ENCODE measurements around the gene FOXD4L5. TPM values are rescaled to one million over a fixed set of nuclear protein-coding genes. Genes with fewer than 3 reads are reported as not detected.
"Not testable (repeated sequence)": the region's sequence is repeated elsewhere in the genome, so short reads cannot be mapped to it uniquely, and the experiment has no call there.

Gene FOXD4L5
- total RNA-seq (2012; rRNA removed) (under 0.01 TPM in 1 of 2 replicates, not detected in the other), polyA plus RNA-seq (2012; rRNA removed) (not detected in 2 replicates), Bru-seq, nascent RNA (percentile 20 among the genes with signal in this experiment), BruChase-seq, experiment 1, labeled RNA remaining after a 6-hour chase (percentile 19 among the genes with signal in this experiment), BruChase-seq, experiment 2, labeled RNA remaining after a 2-hour chase (percentile 10 among the genes with signal in this experiment)
- polyA plus RNA-seq (2012; cell fraction: cytosol; rRNA removed), result not detected in 2 replicates
- not detected in 2 replicates for polyA plus RNA-seq (2012; cell fraction: nucleus; rRNA removed; ENCODE audit: low replicate concordance)
- long read RNA-seq, result 0 reads

DNA sequence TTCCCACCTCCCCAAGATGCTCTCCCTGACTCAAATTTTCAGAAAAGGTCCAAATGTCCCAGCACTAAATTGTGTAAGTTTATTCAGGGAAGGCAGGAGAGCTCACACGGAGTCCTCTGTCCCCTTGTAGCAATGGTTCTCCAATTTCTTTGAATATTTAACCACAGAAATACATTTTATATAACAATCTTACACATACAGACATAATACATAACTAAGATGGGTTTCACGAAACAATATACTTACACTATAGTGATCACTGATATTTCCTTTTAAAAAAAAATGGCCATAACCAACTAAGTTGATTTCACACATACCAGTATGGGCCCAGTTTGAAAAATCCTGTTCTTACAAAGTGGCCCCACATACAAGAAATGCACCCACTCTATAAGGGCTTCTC, at the start of gene FOXD4L5:
FOXD4L5 (minus strand) TSS at position 101 of the 400 bp plus-strand sequence. CDS start 832 bp downstream, outside the sequence.
- H3K14ac ChIP-seq (replicated peaks; ENCODE audit: low read depth, low read length); H3K27ac ChIP-seq (ENCODE audit: insufficient read depth, low read length); H4K91ac ChIP-seq (ENCODE audit: insufficient read depth, low read depth, low read length); H4K8ac ChIP-seq (ENCODE audit: low read depth in 2 of 2, low read length in 2 of 2); CTCF ChIA-PET; H3K56ac ChIP-seq (ENCODE audit: extremely low read depth, insufficient read depth, low read length); H3K9me3 ChIP-seq (ENCODE audit: control insufficient read depth, insufficient read depth, low read length); H3K4ac ChIP-seq (ENCODE audit: low read depth, low read length); H3K27me3 ChIP-seq (ENCODE audit: control insufficient read depth, insufficient read depth, low read length); ATAC-seq (ENCODE audit: low read depth); H3K23ac ChIP-seq (ENCODE audit: low read depth, low read length); H2BK120ac ChIP-seq (ENCODE audit: low read depth, low read length); H3K4me3 ChIP-seq (ENCODE audit: insufficient read depth, low read depth, low read length); H3K36me3 ChIP-seq (ENCODE audit: control insufficient read depth, insufficient read depth, low read length); H2BK15ac ChIP-seq (ENCODE audit: low read depth, low read length); H3K18ac ChIP-seq (ENCODE audit: low read depth, low read length); H2BK20ac ChIP-seq (ENCODE audit: low read depth, low read length); H2AFZ ChIP-seq (replicated peaks; ENCODE audit: low read length, poor library complexity); POLR2A ChIA-PET (ENCODE audit: unreplicated experiment); intact Hi-C loops (cut with micrococcal nuclease); H3K4me1 ChIP-seq (ENCODE audit: control insufficient read depth, insufficient read depth, low read length); dilution Hi-C loops (cut with HindIII; ENCODE audit: low sequenced_read_pairs, unreplicated experiment); H2AK5ac ChIP-seq (ENCODE audit: low read depth, low read length); H3K9ac ChIP-seq (ENCODE audit: low read depth, low read length); H4K20me1 ChIP-seq (ENCODE audit: insufficient read depth, low read length); H4K5ac ChIP-seq (ENCODE audit: low read depth, low read length); H2AK9ac ChIP-seq (replicated peaks; ENCODE audit: low read depth, low read length, poor library complexity); H3K4me2 ChIP-seq (ENCODE audit: low read depth, low read length); in situ Hi-C loops (cut with MboI; ENCODE audit: low sequenced_read_pairs); H2BK5ac ChIP-seq (ENCODE audit: low read depth, low read length, poor library complexity, severe bottlenecking); DNase-seq; H3K9me1 ChIP-seq (ENCODE audit: insufficient read depth, low read length); BruUV-seq (replicated peaks); H3K79me1 ChIP-seq (ENCODE audit: low read depth in 1 of 2, low read length in 2 of 2): not testable (repeated sequence)
- no CpG with 5 or more reads among the region's 2 CpGs for WGBS, 2 experiments (ENCODE audit: extremely low coverage in 2 of 2, insufficient read length in 1 of 2)

DNA sequence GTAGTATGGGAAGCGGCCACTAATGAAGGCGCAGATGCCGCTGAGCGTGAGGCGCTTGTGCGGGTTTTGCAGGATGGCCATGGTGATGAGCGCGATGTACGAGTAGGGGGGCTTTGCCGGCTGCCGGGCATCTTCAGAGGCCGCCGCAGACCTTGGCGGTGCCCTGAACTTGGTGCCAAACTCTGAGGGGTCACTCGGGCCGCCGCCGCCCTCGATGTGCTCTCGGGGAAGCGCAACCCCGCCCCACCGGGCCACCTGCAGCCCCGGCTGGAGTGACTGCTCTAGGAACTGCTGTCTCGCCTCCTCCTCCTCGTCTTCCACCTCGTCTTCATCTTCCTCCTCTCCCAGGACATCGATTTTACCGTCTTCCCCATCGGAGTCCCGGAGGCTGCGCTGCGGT, 1.1 kb downstream of the FOXD4L5 start:
- H3K9me1 ChIP-seq (ENCODE audit: insufficient read depth, low read length); H3K4me3 ChIP-seq (ENCODE audit: insufficient read depth, low read depth, low read length); CTCF ChIA-PET; H2BK20ac ChIP-seq (ENCODE audit: low read depth, low read length); H3K9ac ChIP-seq (ENCODE audit: low read depth, low read length); dilution Hi-C loops (cut with HindIII; ENCODE audit: low sequenced_read_pairs, unreplicated experiment); H4K91ac ChIP-seq (ENCODE audit: insufficient read depth, low read depth, low read length); in situ Hi-C loops (cut with MboI; ENCODE audit: low sequenced_read_pairs); ATAC-seq (ENCODE audit: low read depth); DNase-seq; H4K8ac ChIP-seq (ENCODE audit: low read depth in 2 of 2, low read length in 2 of 2); H3K18ac ChIP-seq (ENCODE audit: low read depth, low read length); H3K4me1 ChIP-seq (ENCODE audit: control insufficient read depth, insufficient read depth, low read length); H3K27me3 ChIP-seq (ENCODE audit: control insufficient read depth, insufficient read depth, low read length); H4K5ac ChIP-seq (ENCODE audit: low read depth, low read length); intact Hi-C loops (cut with micrococcal nuclease); H3K9me3 ChIP-seq (ENCODE audit: control insufficient read depth, insufficient read depth, low read length); POLR2A ChIA-PET (ENCODE audit: unreplicated experiment); H4K20me1 ChIP-seq (ENCODE audit: insufficient read depth, low read length); H3K14ac ChIP-seq (replicated peaks; ENCODE audit: low read depth, low read length); H2AK9ac ChIP-seq (replicated peaks; ENCODE audit: low read depth, low read length, poor library complexity); H3K4ac ChIP-seq (ENCODE audit: low read depth, low read length); H3K27ac ChIP-seq (ENCODE audit: insufficient read depth, low read length); H3K79me1 ChIP-seq (ENCODE audit: low read depth in 1 of 2, low read length in 2 of 2); H3K23ac ChIP-seq (ENCODE audit: low read depth, low read length); BruUV-seq (replicated peaks); H2BK5ac ChIP-seq (ENCODE audit: low read depth, low read length, poor library complexity, severe bottlenecking); H2BK120ac ChIP-seq (ENCODE audit: low read depth, low read length); H3K56ac ChIP-seq (ENCODE audit: extremely low read depth, insufficient read depth, low read length); H3K4me2 ChIP-seq (ENCODE audit: low read depth, low read length); H2BK15ac ChIP-seq (ENCODE audit: low read depth, low read length); H3K36me3 ChIP-seq (ENCODE audit: control insufficient read depth, insufficient read depth, low read length); H2AK5ac ChIP-seq (ENCODE audit: low read depth, low read length); H2AFZ ChIP-seq (replicated peaks; ENCODE audit: low read length, poor library complexity): not testable (repeated sequence)
- WGBS, 2 experiments (ENCODE audit: extremely low coverage in 2 of 2, insufficient read length in 1 of 2), result no CpG with 5 or more reads among the region's 33 CpGs
